ENCODE results near the gene CELF4.
A peak's percentile ranks its signal among the peaks of the same experiment; 100 is the strongest.
"Not testable (repeated sequence)": the region's sequence is repeated elsewhere in the genome, so short reads cannot be mapped to it uniquely, and the experiment has no call there.

Gene CELF4

DNA sequence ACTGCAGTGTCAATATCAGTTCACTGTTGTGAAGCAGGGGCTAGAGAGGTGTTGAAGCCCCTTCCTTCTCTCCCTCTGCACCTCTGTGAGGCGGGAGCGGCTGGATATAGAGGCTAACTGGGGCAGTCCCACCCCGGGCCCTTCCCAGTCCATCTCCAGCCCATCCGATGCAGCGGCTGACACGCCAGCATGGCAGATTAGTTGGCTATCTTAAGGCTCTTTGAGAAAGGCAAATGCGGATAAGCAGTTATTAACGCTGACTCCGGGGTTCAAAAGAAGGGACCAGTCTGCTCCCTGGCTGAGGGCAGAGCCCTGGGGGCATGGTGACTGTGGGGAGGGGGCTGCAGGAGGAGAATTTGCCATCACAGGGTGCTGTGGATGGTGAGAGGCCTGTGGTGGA, 76.6 kb downstream of the CELF4 start:
- no peak for DNase-seq

DNA sequence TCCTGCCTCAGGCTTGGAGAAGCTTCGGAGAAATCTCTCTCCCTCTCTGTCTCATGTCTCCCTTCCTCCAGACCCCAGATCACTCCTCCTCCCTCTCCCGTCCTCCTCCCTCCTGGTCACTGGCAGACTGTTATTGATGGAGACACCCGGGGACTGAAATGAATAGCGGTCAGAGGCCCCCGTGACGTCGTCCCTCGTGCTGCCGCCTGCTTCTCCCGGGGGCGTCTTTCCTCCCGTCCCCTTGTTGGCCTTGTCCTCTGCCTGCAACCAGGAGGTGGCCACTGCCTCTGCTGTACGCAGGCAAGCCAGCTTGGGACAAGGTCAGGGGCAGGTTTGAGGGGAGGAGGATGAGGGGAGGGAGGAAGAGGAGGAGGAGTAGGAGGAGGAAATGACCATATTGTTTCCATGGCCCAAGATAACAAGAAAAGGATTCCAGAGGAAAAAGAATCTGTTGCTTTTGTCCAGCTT, 78.2 kb downstream of the CELF4 start:
- no peak for DNase-seq

DNA sequence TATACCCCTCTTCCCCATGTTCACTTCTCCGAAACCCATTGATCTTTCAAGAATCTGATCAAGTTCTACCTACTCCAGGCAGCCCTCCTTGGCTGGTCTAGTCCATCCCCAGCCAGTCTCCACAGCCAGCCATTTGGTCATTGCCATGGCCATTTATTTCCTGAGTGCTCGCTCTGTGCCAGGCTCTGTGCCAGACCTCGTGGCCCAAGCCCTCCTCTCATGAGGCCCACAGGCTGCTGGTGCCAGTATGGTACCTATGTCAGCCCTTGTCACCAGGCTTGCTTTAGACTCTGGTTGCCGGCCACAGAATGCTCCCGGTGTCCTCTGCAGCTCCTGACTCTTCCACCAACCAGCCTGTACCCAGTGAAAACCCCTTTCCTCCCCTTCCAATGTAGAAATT, 78.8 kb downstream of the CELF4 start:
- DNase-seq, result no peak

DNA sequence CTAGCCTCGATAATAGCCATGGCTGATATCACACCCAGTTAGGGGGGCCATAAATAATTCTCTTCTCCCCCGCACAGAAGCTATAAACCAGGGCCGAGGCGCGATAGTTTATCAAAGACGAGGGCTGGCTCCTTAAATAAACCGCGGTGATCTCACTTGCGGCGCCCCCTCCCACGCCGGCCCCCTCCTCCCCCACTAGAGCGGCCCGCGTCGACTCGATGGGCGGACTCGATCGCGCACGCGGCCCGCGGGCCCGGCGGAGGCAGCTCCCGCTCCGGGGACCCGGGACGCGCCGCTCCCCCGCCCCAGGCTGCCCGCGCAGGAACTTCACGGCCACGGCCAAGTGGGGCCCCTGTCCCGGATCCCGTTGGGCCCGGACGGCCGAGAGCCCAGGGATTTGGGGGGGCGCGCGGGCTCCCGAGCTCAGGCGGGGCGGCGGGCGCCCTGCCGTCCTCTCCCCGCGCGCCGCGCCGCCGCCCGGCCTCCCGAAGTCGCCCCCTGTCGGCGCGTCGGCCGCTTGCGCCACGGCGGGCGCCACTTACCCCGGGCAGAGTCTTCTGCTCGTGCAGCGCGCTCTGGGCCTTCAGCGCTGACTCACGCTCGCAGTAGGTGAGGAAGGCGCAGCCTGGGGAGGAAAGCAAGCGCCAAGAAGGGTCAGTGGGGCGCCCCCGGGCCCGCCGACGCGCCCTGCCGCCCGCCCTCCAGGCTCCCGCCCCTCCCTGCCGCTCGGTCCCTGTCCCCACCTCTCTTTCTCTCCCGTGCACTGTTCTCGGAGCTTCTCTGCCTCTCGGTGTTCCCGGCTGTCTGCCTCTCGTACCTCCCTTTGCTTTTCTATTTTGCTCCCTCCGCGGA, 80.4 kb downstream of the CELF4 start:
- DNase-seq, result no peak

DNA sequence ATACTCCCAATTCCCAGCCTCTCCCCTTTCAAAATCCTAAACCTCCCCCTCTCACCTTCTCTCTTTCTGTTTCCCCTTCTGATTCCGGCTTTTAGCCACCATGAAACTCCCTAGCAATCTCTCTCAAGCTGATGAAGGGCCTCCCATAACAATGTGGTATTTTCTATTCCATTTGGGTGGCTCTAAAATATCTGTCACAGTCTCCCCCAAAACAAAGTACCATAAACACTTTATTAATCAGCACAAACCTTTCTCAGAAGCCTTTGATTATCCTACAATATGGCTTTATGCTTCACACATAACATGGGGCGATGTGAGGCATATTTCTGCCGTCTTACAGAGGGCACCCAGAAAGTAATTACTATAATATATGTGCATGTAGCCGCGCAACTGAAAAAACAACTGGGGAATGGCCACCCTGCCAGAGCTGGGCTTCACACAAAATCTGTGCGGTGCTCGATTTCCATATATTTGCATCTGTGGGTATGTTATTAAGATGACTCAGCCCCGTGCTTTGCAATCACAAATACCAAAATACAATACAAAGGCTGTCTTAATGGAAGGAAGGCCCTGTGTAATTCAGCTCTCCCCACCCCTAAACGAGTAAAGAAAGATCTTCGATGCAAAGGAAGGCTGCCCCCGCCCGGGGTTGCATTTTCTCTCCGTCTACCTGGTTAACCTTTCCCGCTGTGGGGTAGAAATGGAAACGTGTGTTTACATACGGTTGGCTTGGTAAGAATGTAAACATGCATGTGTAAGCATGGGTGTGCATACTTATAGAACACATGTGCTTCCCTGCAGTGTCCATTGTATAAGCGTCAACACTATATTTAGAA, 81.4 kb downstream of the CELF4 start:
- DNase-seq, result peak; percentile 25

DNA sequence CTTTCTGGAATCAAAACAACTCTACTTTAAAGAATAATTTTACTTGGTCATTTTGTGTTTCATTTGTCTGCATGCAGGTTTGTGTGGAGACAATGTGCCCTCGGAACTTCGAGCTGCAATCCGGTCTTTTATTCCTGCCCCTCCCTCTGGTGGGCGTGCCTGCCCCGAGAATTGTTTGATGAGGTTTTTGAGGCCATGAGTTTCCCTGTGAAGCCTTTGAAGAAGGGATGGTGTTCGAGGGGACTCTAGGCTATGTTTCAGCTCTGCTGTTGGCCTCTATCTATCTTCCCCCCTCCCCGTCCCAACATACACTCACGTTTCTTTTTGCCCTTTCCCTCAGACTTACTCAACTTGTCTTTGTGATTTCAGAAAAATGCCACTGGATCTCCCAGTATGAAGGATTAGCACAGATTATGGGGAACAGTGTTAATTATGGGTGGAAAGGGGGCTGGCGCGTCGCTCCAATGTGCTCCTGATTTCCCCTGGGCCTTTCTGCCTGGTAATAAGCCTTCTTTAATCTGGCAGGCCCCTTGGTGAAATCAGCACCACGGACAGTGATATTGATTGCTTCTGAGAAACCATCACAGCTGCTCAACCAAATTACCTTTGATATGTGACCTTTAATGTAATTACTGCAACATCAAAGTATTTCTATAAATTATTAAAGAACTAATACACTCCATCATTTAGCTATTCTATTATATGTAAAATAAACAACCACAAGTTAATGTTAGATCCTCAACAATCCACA, 82.2 kb downstream of the CELF4 start:
- DNase-seq, result no peak

DNA sequence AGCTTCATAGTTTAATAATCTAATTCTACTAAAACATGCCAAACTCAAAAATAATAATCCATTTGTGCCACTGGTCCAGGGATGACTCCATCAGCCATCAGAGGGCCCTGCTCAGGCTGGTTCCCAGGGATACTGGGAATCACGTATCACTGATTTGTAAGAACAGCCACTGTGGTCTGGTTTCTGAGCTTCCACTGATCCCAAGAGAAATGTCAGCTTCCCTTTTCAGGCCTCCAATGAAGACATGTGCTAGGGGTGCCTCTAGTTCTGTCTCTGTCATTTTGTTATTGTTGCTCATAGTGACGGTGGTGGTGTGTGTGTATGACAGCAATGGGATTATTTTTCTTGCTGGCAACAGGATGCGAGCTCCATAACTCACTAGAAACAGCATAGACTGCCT, 83.2 kb downstream of the CELF4 start:
- no peak for DNase-seq

DNA sequence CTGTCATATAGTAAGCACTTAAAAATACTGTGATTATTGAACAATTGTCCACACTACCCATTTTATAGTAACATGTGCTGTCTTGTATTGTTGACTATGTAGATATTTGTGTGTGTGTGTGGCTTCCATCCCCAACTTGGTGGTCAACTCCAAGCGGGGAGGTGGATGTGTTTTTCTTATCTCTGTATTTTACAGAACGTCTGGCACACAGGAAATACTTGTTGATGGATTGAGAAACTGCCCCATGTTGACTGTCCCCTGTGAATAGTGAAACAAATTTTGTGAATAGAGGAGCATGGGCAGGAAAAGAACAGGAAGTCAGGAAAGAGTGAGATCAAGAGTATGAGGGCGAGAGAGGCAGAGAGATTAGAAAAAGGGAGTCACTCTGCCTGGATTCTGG, 83.6 kb downstream of the CELF4 start:
- DNase-seq, result no peak

DNA sequence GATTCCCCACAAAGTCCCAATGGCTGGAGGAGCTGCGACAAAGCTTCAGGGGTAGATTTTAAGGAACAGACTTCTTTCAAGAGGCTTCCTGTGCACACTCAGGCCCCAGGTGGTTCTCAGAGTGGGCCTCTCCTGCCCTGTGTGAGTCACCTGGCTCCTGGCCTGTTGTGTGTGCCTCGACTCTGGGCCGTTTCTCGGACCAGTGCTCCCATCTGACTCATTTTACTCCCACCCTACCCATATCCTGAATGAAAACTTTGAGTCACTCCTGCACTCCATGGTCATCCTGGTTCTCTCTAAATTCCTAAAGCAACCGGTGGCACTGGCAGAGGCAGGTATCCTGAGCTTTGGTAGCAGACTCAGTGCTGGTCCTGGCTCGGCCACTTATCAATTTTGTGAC, 84.1 kb downstream of the CELF4 start:
- no peak for DNase-seq

DNA sequence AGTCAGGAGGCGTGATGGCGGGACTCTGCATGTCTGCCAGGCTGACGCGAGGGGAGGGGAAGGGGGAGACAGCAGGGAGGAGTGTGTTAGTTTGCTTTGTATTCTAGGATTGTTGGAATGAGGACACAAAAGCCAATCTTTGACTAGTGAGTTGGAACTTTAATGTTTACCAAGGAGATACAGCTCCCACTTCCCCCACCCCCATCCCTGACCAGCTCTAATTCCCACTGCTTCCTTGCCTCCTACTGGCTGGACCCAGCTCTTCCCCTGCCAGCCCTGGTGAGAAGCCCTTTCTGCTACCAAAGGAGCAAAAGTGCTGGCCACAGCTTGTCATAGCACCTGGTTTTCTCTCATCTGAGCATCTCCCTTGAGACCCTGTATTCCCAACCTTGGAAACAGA, 84.5 kb downstream of the CELF4 start:
- no peak for DNase-seq

DNA sequence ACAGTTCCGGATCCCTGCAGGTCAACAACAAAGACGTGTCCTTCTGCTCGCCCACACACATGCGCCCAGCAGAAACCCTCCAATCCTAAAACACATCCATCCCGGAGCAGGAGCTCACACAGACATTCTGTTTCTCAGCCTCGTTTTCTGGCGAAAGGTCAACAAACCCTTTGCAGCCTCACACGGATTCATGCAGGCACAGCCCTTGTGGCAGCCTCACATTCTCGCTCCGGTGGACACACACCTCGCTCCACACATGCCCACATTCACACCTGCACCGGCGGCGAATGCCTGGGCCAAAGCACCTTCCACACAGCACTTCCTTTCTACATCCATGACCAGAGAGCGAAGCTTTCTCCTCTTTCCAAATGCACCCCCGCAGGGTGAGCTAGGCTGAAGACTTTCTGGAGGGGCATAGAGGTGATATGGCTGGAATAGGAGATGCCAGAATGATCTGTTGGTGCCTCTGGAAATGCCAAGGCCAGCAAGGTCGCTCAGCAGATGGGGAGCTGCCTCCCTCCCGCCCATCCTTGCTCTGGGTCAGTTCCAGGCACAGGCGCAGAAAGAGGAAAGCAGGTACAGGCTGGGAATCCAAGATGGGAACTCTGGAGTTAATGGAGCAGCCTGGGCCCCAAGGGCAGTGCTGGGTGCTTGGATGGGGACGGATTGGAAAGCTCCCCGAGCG, 88.8 kb downstream of the CELF4 start:
- no peak for DNase-seq

DNA sequence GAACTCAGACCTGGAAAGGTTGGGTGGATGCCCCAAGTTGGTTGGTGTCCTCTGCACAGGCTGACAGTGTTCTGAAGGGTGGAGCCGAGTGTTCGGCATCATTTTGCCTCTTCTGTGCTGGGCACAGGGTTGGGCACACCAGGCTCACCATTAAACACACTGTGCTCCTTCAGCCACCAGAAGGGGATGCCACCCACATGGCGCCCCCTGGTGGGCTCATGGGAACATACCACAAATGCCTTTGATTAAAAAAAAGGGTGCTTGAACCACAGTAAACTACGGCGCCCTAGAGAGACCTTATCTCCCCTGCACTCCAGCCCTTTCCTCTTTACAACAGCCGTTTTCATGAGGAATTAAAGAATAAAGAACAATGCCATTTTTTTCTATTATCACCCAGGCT, 89.4 kb downstream of the CELF4 start:
- DNase-seq, result no peak

DNA sequence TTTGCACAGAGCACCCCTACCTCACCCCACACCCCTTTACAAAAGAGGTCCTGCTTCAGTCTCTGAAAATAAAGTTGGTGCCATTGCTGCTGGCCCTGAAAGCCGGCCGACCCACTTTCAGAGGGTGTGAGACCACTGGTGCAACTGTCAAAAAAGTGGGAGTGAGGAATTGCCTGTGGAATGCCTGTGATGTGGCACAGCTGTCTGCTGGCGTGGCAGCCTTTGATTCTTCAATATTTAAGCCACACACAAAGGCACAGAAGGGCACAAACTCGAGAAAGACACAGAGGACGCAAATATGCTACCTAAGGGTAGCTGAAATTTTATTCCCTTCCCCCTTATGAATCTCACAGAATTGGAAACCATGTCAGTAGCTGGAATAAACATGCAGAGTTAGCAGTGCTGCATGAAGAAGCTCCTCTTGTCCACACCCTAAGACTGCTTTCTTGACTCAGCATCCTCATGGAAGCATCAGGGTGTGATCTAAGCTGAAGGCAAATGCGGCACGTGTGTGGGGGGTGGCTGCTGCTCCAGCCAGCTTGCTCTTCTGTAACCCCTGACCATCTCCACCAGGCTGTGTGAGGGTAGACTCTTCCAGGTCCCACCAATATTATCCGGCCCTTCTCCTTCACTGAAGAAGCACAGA, 92.3 kb downstream of the CELF4 start:
- no peak for DNase-seq

DNA sequence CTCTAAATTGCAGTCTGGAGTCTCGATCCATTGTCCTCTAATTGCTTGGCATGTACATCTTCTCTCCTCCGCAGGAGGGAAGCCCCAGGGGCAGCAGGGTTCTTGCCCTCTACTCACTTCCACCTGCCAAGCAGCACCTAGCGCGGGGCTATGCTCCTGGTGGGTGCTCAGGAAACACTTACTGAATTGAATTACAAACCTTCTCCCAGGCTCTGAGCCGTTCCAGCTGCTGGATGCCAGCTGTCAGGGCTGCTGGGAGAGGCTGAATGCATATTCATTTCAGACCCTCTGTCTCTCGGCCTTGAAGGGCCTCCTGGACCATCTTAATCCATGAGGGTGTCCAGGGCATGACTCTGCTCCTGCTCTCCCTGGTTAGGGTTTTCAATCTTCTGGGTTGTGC, 94.0 kb downstream of the CELF4 start:
- DNase-seq, result no peak

DNA sequence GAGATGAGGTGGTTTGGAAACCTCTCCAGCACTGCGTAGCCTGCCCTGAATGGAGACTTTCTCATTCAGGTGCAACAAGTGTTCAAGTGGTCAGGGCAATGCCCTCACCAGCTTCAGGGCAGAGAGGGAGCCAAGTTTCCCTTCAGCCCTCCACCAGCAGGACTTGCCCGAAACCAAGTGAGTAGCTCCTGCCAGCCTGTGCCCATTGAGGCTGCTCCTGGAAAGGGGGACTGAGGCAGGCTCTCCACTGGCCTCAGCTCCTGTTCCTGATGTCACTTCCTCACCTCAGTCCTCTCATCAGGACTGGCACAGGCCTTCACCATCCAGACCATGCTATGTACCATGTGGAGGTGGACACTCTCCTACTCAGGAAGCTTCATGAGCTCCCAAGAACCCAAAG, 94.6 kb downstream of the CELF4 start:
- no peak for DNase-seq

DNA sequence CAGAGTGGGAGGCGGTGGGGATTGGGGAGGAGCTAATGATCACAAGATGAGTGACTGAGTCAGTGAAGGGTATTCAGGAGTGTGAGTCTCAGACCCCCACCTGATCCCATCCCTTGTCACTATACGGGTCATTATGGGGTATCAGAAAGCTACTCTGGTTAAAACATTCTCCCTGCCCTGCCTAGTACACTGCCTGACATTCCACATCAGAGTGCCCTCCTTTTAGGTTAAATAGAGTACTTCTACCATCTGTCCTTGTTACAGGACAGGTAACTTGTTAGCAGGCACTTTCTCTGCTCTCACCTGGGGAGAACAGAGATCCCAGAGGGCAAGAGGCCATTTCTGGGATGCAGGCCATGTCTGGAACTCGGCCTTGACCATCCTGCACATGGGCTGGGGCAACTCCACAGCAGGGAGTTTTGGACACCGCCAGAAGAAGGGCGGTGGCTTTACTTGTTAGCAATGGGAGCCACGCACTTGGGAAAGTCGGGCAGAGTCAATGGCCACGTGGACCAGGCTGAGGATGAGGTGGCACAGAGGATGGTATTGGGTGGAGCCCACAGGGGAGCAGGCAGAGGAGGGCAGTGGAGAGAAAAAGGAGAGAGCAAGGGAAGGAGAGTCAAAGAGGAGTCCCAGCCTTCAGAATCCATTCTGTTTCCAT, 98.5 kb downstream of the CELF4 start:
- no peak for DNase-seq

DNA sequence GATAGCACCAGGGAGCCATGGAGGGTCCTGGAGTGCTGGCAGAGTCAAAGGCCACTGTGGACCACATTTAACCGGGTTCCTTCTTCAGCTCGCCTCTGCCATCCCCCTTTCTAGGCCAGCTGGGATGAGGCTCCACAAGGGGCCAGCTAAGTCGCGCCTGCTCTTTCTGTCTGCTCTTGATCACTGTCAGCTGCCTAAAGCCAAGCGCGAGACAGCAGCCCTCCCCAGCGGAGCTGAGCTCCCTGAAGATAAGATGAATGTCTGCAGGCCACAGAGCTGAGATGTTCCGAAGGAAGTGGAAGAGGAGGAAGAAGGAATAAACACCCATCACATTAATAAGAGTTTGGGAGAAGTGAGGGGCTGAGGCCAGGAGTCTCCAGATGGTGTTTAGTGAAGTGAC, 99.6 kb downstream of the CELF4 start:
- no peak for DNase-seq

DNA sequence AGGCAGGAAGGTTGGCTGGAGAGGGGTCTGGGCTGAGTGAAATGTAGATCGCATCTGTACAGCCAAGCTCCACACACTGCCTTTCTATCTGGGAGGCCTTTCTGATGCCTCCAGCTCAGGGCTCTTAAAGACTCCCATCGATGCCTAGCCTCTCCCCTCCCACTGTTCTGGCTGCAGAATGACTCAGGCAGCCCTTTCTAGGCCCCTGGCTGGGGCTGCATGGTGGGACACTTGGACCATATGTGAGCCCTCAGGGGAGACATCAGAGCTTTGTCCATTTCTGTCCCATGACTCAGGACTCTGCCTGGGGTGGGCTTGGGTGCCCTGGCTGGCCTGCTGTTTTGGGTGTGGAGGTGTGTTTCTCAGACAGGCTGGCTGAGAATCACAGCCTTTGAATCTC, 101.3 kb downstream of the CELF4 start:
- no peak for DNase-seq

DNA sequence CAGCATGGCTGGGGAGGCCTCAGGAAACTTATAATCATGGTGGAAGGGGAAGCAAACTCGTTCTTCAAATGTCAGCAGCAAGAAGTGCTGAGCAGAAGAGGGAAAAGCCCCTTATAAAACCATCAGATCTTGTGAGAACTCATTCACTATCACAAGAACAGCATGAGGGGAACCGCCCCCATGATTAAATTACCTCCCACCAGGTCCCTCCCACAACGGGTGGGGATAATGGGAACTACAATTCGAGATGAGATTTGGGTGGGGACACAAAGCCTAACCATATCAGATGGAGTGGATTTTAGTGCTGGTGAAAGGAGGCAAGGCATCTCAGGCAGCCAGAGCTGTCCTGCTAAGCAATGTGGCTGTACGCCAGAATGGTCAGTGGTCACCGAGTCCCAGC, 104.3 kb downstream of the CELF4 start:
- DNase-seq, result not testable (repeated sequence)

DNA sequence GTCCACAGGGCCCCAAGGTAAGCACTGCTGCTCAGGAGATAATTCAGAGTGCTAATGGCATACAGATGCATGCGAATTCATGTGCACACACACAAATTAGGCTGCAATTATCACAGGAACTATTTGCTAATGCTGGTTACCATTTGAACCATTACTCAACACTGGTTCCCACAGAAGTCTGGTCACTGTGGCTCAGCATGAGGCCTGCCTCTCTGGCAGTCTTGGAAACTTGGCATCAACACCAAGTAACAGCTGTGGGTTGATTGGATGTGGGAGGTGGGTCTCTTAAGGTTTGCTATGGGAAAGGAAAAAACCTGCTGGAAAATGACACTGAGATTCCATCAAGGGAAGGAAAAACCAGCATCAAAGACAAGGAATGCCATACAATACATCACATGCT, 105.0 kb downstream of the CELF4 start:
- DNase-seq, result no peak

DNA sequence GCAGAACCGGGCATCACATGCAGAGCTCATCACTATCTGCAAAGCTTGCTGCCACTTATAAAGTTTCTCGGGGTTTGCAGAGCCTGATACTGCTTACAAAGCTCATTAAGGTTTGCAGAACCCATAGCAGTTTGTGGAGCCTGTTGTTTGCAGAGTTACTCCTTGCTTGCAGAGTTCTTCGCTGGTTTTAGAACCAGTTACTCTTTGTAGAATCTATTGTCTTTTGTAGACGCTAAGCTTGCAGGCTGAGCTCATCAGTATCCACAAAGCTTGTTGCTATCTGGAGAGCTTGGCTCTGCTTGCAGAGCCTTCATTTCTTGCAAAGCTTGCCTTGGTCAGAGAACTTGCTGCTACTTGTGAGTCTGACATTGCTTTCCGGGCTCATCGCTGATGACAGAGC, 106.9 kb downstream of the CELF4 start:
- no peak for DNase-seq

DNA sequence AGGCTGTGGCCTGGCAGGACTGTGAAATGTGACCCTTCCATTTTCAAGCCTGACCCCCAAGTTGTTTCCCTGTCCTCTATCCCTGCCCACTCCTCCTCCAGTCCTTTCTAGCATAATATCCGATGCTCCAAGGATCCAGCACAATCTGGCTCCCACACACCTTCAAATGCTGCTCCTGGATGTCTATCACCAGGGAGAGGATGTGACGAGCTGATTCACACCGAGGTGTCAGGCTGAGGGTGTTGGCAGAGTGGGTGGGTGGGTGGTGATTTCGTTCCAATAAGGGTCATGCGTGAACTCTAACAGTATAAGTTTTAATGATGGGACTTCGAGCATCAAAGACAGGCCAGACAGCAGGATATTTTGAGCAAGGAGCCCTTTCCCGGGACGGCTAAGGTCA, 107.8 kb downstream of the CELF4 start:
- no peak for DNase-seq

All from NCI-H748 treated with DMSO at 0.1 percent for 48 hours (cell line).